GM12875 (cell line): ENCODE measurements around the gene HRH2.

Experiments
- H3K4me3 ChIP-seq: one replicate; pipeline ENCODE4 v1.5.1; 2011; ENCODE audit warnings: low read depth, low read length, control low read depth
- CTCF ChIP-seq: IDR thresholded peaks from 2 replicates; pipeline ENCODE4 v1.5.1; 2011; ENCODE audit warnings: low read depth, mild to moderate bottlenecking, control low read depth, inconsistent platforms, low read length, moderate library complexity, borderline replicate concordance; ENCODE audit not compliant: insufficient read depth

HRH2 gene

GRCh38 chr5:175628668-175629067 is 29.2 kb upstream of the HRH2 start:
- TF ChIP-seq CTCF: no peak
- H3K4me3 ChIP-seq: no peak overlapping the region

GRCh38 chr5:175629261-175629660 is 28.6 kb upstream of the HRH2 start:
- no peak overlapping the region for H3K4me3 ChIP-seq
- no peak for TF ChIP-seq CTCF

GRCh38 chr5:175629793-175630192 is 28.1 kb upstream of the HRH2 start:
- no peak for TF ChIP-seq CTCF
- no peak overlapping the region for H3K4me3 ChIP-seq

- no peak for TF ChIP-seq CTCF
- no peak overlapping the region for H3K4me3 ChIP-seq
These were observed 21.9 kb upstream of the HRH2 start for GRCh38 chr5:175635854-175636584.

- no peak overlapping the region for H3K4me3 ChIP-seq
- TF ChIP-seq CTCF: no peak
These were observed 19.6 kb upstream of the HRH2 start for GRCh38 chr5:175638305-175638704.

- no peak for TF ChIP-seq CTCF
- no peak overlapping the region for H3K4me3 ChIP-seq
These were observed 17.6 kb upstream of the HRH2 start for GRCh38 chr5:175640106-175640775.

GRCh38 chr5:175642998-175643397 is 14.9 kb upstream of the HRH2 start:
- no peak overlapping the region for H3K4me3 ChIP-seq
- no peak for TF ChIP-seq CTCF
